Heart left ventricle (tissue), 13 donors: ENCODE data around the gene TSPAN7.

ENCODE experiments used
- CTCF ChIP-seq, 12 donors: fragments of 200-600 bp; sonication (generic) in 4 of 12; IDR thresholded peaks; one replicate each; pipeline versions ENCODE4 v1.5.0 to v1.8.0; 2018 to 2022; ENCODE audit warnings: antibody characterized with exemption in 12 of 12, mild to moderate bottlenecking in 5 of 12
- POLR2A ChIP-seq, 2 donors: fragments of 450-650 bp; IDR thresholded peaks; one replicate each; pipeline ENCODE4 v1.6.1; 2017; ENCODE audit warnings: antibody characterized with exemption in 2 of 2, mild to moderate bottlenecking in 2 of 2, moderate library complexity in 2 of 2
- donor health status: ischemic (EF 13 %, LVEDD 7.1; RV severe dilation, severe dysfunction).
- donor health status: DM: no; HTN: yes; CAD: no.
- donor health status: DM: no; HTN: no; CAD: no.
- donor health status: ischemic (EF 25% LVEDD 6.9; RV normal size, moderate dysfunction).
- donor health status: ischemic (EF 25% LVEDD 5.7; RV mildly dilated, moderate dysfunction).
- donor health status: ischemic (EF 35%, LVEDD 5.7; RV mildly dilated, moderate dysfunction).
- donor health status: nonischemic (EF 11% LVEDD 7.7; RV severe dilation, severe dysfunction).
- donor health status: DM: yes; HTN: yes; CAD: no.
- donor health status: PGD.
- donor health status: ischemic (EF 29% LVEDD 5.4; RV normal size, mild dysfunction).
- donor health status: nonischemic (EF 23%, LVEDD 6.1; RV moderate dilation, normal function).

- TF ChIP-seq POLR2A (IDR thresholded peaks at IDR 0.05) (no peak), CTCF (IDR thresholded peaks at IDR 0.05) (no peak)
These were observed 114.5 kb downstream of the TSPAN7 start for GRCh38 chrX:38675856-38676255.
